Jurkat, Clone E6-1 (cell line): Measurements from ENCODE around the gene ISX.

Experiments used
- DNase-seq: peaks from one replicate; pipeline ENCODE4 v3.0.0-alpha.2; 2011; ENCODE audit warnings: low read depth, low spot score
- H3K4me3 ChIP-seq: 2 replicates; pipeline ENCODE4 v1.5.1; 2011; ENCODE audit warnings: mild to moderate bottlenecking, low read length, control low read depth, moderate library complexity

The ISX gene

DNA sequence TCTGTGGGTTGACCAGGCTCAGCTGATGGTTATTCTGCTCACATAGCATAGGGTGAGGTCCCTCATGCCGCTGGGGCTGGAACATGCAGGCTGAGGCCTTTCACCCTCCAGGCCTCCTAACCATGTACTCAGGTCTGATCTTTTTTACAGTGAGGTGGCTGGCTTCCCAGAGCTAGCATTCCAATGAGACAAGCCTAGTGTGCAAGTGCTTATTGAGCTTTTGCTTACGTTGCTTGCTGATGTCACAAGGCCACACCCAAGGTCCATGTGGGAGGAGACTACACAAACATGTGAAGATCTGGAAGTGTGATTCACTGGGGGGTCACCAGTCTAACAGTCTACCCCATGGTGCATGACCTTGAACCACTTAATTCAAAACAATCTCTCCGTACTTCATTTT, 33.9 kb downstream of the ISX start:
- no peak for DNase-seq
- no peak overlapping the region for H3K4me3 ChIP-seq

DNA sequence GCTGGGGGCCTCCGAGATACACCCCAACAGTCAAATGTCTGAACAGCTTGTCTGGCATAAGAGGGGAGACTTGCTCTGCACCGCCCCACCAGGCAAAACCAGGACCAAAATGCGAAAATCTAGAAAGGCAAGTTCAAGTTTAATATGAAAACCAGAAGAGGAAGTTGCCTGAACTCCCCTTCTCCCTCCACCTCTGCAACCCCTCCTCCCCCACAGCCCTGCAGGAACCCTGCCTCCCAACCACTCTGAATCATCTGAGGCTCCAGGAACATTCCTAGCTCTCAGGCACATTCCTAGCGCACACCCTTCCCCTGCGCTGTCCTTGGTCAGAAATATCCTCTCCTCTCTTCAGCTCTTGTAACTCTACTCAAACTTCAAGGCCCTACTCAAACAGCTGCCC, 36.7 kb downstream of the ISX start:
- peak; percentile 8 for DNase-seq
- no peak overlapping the region for H3K4me3 ChIP-seq

DNA sequence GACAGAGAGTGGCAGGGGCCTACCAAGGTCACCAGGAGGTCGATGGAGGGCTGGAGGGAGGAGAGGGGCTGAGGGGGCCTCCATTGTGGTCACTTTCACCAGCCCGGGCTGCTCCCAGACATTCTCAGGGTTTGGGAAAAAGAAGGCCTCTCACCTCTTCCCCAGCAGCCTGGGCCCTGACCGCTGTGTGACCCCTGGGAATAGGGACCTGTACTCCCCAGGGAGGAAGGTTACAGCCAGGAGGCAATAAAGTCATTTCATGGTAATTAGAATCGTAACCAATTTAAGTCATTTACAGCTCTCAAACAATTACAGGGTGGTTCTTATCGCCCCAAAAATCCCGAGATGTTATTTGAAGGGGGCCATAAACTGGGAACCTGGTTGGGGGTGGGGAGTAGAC, 37.8 kb downstream of the ISX start:
- no peak overlapping the region for H3K4me3 ChIP-seq
- DNase-seq: no peak

DNA sequence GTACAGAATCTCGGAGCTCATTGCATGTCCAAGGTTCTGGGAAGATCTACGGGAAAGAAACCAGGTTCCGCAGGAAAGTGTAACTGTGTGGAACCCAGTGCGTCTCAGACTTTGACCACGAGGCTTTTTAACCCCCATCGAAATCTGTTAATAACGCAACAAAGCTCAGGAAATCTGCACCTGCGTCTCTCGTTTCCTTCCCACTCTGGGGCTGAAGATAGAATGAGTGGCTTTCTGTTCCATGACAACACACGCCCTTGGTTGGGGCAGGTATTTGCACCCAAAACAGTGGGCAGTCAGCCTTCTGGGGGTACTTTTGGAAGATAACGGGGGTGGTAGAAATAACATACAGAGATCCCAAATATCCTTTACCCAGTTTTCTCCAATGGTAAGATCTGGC, 38.5 kb downstream of the ISX start:
- no peak for DNase-seq
- no peak overlapping the region for H3K4me3 ChIP-seq

DNA sequence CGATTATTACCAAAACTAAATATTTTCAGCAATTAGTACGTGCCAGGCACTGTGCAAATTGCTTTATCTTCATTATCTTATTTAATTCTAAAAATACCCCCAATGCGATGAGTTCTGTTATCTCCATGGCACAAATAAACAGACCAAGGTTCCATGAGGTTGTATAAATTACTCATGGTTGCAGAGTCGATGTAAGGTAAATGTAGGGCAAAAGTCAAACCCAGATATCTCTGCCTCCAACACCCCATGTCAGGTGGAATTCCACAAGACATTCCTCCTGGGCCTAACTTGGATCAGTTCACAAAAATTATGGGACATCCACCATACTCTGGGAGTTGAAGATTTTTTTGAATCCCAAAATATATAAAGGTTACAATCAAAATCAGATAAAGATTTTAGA, 43.7 kb downstream of the ISX start:
- no peak for DNase-seq
- no peak overlapping the region for H3K4me3 ChIP-seq

DNA sequence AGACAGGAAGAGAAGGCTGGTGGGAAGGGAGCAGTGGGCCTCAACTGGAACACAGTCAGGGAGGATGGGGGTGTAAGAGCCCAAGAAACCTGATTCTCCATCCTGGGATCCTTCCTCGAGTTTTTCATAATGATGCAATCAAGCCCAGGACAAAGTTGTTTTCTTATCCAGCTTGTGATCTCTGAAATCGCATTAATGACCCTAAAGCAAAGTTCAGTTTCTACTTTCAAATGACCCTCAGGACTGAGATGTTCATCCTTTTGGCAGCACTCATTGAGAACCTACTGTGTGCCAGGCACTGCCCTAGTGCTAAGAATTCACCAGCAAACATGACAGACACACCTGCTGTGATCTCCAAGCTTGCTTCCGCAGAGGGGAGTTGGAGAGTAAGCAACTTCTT, 45.3 kb downstream of the ISX start:
- no peak overlapping the region for H3K4me3 ChIP-seq
- no peak for DNase-seq

DNA sequence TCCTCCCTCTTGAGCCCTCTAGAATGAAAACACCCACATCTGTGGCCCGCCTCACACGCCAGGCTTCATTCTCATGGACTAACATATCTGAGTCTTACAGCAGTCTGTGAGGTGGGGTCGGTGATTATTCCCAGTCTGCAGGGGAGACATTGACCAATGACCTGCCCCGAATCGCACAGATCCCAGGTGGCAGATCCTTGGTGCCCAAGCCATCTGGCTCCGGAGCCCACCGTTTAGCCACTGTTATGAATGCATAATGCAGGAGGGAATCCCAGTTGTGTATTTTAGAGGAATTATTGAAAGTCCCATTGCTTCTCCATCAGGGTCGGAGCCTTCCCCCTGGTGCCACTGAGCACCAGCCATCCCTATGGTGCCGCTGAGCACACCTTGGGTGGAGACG, 47.4 kb downstream of the ISX start:
- DNase-seq: no peak
- no peak overlapping the region for H3K4me3 ChIP-seq

DNA sequence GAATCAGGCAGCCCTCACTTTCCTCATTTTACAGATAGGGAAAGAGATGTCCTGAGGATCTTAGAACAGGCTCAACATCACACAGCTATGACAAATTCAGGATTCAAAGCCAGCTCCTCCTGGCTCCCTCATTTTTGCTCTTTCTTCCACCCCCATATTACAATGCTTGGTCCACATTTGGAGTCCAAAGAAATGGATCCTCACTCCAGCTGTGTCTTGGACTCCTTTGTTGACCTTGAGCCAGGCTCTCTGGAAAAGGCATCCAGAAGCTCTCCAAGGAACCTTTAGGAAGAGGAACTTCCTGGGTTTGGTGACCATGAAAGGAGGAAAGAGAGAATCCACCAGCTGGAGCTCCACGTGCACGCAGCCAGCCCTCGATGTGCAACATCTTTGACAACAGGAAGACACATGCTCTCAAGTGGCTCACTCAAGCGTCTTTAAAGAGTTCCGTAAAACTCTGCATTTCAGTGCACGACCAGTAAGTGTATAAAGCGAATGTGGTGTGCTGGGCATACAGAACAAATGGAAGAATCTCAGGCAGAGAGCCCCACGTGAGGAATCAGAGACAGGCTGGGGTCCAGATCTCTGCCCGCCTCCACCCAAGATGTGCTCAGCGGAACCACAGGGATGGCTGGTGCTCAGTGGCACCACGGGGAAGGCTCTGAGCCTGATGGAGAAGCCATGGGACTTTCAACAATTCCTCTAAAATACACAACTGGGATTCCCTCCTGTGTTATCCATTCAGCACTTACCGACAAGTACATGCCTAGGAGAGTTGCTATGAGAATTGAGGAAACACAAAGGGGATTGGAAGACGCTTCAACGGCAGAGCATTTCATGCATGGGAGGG, 48.4 kb downstream of the ISX start:
- no peak overlapping the region for H3K4me3 ChIP-seq
- no peak for DNase-seq

DNA sequence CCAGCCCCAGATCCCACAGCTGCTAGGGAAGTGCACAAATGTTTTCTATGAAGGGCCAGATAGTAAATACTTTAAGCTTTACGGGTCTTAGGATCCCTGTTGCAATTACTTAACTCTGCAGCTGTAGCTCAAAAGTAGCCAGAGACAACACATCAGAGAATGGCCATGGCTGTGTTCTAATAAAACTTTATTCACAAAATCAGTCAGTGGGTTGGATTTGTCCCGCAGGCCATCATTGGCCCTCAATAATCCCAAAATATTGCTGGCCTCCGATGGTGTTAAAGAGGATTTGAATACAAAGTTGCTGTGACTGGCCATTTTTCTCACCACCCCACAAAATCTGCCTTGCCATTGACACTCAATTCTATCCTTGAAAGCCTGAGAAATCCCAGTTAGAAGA, 49.6 kb downstream of the ISX start:
- no peak overlapping the region for H3K4me3 ChIP-seq
- DNase-seq: no peak

DNA sequence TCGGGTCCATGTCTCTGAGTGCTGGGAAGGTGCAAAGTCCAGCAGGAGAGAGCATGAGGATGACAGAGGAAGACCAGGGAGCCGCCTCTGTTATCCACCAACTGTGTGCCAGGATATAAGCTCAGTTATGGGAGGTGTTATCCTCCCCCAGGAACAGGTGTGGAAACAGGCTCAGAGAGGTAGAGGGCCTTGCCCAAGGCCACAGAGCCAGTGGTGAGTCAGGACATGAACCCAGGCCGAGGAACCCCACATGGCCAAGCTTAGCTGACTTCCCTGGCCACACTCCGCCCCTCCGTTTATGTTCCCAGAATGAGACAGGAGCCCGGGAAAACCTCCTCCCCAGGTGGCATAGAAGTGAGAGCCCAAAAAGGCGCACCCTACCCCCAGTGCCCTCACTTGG, 50.3 kb downstream of the ISX start:
- DNase-seq: no peak
- H3K4me3 ChIP-seq: no peak overlapping the region

DNA sequence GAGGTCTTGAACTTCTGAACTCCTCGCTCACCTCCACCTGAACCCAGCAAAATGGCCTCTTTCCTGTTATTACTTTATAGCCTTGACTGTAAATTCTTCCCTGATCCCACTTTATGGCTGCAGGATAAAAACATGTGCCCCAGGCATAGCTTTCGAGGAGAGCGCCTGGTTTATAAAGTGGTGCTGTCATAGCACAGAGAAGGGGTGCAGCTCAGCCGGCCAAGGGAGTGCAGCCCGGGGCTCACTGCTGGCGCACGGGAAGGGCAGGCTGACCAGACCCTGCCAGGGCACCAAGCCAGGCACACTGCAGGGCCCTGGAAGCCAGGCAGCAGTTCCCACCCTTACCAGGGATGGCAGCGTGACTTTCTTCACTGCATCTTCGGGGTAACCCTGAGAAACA, 50.9 kb downstream of the ISX start:
- DNase-seq: no peak
- H3K4me3 ChIP-seq: no peak overlapping the region

DNA sequence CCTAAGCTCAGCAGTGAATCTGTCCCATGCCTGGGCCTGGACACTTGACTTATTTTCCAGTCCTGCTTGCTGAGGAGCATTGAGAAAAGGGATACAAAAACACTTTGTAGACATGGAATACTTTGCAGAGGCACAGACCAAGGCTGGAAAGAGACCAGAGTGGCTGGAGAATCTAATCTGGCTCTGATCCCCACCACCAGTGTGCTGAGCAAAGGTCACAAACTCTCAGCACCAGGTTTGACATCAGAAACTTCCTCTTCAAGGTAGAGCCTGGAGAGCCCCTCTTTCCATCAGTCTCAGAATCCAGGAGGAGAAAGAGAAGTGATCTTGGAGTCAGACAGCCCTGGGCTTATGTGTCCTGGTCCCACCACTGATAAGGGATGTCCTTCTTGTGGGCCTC, 53.5 kb downstream of the ISX start:
- no peak for DNase-seq
- no peak overlapping the region for H3K4me3 ChIP-seq

DNA sequence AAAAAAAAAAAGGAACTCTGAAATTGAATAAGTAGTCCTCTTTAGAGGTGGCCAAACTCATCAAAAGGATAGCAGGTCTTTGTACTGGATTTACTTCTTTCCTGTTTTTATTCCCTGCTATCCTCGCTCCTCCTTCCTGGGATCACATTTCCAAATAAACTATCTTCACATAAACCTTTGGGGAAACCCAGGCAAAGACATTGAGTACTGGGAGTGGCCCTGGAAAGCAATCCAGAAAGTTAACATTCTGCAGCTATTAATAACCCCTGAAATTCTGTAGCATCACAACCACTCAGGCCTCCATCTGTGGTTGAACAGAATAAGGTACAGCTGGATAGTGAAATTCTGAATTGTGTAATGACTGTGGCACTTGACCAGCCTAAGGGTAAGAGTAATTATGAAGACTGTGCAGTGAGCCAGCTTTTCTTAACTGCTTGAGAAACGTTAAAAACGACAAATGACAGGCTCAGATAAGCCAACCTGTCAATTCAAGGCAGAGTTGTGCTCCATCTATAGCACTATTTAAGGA, 58.8 kb downstream of the ISX start:
- DNase-seq: no peak
- H3K4me3 ChIP-seq: no peak overlapping the region

DNA sequence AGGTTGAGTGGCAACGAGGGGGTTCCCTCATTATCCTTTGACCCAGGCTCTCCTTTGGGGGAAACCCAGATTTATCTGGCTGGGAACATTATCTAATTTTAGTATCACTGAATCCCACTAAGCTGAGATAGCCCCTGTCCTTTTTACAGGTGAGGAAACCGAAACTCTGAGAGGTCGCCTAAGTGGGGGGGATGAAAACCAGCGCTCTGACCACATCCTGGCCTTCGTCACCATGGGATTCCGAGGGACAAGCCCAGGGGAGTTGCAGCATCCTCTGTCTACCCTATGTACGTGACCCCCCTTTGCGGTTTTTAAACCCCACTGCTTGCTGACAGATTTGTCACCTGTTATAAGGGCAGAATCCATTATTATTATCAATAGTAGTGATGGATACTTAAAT, 61.0 kb downstream of the ISX start:
- no peak for DNase-seq
- H3K4me3 ChIP-seq: no peak overlapping the region

DNA sequence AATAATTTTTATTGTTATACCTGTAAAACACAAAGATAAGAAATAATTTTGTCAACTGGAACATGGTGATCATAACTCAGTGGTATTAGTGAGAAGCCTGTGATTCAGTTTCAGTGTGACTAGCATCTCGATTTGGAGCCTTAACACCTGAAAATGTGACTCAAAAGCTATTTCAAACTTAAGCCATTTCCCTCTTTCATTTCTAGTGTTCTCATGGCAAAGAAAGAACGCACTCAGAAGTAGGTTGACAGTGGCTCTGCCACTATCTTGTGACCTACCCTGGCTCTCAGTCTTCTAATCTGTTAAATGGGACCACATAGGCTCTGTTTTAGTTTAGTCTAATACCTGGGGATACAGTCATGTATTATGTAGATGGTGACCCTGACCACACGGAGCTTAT, 62.7 kb downstream of the ISX start:
- DNase-seq: no peak

DNA sequence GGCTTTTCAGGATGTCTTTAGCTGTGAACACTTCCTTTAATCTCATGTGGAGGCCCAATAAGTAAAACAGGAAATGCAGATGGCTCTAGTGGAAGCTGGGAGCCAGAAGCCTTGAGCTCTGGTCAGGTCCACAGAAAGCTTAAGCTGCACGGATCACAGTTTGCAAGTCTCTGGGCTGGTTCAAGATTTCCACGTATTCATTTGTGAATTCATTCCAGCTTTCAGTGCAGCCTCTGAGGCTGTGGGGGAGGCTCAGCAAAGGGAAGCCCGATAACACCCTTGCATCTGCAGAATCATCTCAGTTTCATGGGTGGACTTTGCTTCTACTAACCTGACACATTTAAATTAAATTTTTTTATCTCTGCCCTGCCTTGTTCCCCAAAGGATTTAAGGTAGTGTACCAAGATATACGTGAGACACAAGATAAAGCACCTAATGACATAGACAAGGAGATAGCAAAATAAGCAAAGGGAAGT, 65.6 kb downstream of the ISX start:
- no peak for DNase-seq

More for the DNA sequence above, 62.7 kb downstream of the ISX start:
- no peak overlapping the region for H3K4me3 ChIP-seq

DNA sequence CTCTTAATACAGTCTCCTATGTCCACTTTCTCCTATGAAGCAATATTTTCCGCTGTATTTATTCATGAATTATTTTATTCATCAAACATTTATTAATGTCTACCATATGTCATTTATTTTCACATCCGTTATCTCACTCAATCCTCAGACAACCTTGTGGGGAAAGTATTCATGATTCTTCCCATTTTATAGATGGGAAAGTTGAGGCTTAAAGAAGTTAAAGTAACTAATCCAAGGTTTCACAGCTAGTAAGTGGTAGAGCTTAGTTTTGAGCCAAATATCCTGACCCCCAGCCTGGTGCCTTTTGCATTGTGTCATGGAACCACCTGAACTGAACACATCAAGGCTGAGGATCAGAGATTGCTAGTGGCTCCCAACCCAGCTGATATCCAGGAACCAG, 66.6 kb downstream of the ISX start:
- no peak overlapping the region for H3K4me3 ChIP-seq
- DNase-seq: no peak

More for the DNA sequence above, 65.6 kb downstream of the ISX start:
- no peak overlapping the region for H3K4me3 ChIP-seq

DNA sequence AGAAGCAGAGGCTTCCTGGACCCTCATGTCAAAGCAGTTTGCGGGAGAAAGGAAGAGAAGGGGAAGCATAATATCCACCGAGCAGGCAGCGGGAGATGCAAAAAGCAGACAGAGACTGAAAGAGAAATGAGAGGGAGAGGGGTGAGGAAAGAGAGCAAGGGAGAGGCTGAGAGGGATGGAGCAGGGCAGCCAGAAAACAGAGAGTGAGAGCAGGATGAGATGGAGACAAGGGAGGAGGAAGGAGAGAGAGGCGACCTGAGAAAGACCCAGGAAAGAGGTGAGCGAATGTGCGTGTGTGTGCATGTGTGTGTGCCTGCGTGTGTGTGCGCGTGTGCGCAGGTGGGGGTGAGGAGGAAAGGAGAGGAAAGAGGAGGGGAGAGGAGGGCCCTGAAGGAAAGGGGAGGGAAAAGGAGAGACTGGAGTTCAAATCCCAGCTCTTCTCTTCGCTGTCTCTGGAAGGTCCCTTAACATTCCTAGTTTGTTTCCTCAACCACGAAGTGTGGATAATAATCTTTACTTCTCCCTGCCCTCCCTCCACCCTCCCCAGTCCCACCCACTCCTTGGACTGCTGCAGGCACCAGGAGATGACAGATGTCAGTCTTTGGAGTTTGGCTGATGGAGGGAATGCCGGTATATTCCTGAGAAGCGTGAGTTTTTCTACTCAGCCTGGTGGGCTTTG, 67.9 kb downstream of the ISX start:
- DNase-seq: no peak
- H3K4me3 ChIP-seq: no peak overlapping the region

DNA sequence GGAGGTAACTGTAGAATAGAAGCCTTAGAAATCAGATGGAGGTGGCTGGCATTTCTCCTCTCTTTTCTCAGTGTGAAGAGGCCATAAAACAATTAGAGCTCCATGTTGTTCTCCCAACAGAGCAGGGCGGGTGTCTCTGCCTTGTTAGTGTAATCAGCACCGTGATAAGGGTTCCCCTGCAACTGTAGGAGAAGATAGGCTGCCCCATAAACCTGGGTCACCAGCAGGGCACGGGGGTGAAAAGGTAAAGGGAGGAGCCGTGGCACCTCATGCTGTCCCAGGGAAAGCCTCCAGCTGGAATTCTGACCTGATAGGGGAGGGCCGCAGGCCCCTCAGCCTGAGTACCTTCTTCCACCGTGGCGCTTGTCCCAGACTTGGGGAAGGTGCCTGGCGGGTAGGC, 68.7 kb downstream of the ISX start:
- no peak for DNase-seq

DNA sequence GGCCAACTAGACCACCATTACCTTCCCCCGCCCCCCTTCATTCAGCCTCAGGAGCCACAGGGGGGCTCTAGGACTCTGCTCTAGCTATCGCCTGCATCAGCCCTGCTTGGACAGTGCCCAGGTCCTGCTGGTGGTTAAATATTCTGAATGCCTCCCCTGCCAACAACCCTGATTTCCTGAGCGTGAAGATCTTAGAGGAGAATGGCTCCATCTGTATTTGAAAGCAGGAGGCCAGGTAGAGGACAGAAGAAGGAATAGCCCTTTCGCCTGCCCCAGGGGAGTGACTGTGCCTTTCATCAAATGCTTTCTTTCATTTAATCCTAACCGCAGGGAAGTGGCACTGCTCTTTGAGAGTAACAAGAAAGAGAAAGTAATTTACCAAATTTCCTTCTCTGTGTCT, 69.2 kb downstream of the ISX start:
- H3K4me3 ChIP-seq: no peak overlapping the region
- DNase-seq: no peak

More for the DNA sequence above, 68.7 kb downstream of the ISX start:
- H3K4me3 ChIP-seq: no peak overlapping the region
